GM12865 (cell line): ENCODE measurements around the gene MRPL49.
A peak's percentile ranks its signal among the peaks of the same experiment; 100 is the strongest.

ENCODE experiments used
- DNase-seq: peaks from one replicate; pipeline ENCODE4 v3.0.0; 2010; ENCODE audit warnings: low read depth
- H3K4me3 ChIP-seq: 2 replicates; pipeline ENCODE4 v1.5.1; 2011; ENCODE audit warnings: mild to moderate bottlenecking, low read depth, low read length, control low read depth
- TF ChIP-seq, protein P1 (sequence below): IDR thresholded peaks from 2 replicates; pipeline ENCODE4 v1.5.1; 2011; ENCODE audit warnings: low read length, control low read depth, low read depth, inconsistent platforms; ENCODE audit not compliant: insufficient read depth; ENCODE audit errors: missing control alignments

The MRPL49 gene

DNA sequence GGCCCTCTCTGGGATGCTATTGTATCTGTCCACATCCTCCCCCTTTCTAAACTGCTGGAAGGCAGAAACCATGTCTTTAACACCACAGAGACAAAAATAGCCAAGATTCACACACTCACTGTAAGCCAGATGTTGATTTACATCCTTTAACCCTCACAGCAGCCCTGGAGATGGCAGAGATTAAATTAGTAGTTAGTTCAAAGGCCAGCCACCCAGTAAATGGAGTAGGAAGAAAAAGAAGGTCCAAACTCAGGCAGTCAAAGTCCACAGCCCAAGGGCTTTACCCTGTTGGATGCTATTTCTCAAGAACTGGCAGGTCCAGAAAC is 2.5 kb upstream of the MRPL49 start:
- no peak for DNase-seq
- no peak overlapping the region for H3K4me3 ChIP-seq
- TF ChIP-seq, protein P1, sequence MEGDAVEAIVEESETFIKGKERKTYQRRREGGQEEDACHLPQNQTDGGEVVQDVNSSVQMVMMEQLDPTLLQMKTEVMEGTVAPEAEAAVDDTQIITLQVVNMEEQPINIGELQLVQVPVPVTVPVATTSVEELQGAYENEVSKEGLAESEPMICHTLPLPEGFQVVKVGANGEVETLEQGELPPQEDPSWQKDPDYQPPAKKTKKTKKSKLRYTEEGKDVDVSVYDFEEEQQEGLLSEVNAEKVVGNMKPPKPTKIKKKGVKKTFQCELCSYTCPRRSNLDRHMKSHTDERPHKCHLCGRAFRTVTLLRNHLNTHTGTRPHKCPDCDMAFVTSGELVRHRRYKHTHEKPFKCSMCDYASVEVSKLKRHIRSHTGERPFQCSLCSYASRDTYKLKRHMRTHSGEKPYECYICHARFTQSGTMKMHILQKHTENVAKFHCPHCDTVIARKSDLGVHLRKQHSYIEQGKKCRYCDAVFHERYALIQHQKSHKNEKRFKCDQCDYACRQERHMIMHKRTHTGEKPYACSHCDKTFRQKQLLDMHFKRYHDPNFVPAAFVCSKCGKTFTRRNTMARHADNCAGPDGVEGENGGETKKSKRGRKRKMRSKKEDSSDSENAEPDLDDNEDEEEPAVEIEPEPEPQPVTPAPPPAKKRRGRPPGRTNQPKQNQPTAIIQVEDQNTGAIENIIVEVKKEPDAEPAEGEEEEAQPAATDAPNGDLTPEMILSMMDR: no peak

DNA sequence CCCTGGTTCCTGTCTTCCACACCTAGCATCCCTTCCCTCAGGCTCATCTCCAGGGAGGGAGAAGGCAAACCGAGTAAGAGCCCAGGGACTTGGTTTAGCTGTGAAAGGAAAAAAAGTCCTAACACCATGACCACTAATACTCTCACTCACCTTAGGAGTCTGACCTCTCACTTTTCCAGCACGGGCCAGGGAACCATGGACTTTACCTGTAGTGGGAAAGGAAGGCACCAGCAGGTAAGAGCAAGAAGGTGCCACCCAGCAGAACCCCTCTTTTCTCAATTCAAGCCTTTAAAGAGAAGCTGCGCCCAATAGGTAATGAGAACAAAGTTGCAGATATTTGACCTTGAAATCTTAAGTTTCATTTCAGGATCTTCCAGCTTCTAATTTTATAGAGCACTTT is 1.3 kb upstream of the MRPL49 start:
- TF ChIP-seq, protein P1: no peak
- DNase-seq: no peak
- H3K4me3 ChIP-seq: peak overlapping the region; percentile 82

DNA sequence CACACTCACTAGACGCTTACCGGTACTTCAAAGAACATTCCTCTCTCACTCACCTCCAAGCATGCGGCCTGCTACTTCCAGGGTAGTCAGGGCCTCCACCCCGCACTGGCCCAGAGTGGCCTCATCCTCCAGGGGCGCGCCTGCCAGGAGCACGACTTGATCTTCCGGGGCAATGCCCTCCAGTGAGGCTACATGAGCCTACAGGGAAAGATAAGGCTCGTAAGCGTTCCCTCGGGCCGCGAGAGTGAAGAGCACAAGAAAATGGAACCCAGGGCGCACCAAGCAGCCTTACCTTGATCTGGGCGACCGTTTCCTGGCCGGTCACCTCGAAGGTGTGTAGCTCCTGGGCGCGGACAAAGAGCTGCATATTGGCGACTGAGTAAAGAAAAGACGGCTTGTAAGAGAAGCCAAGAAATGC is 665 bp upstream of the MRPL49 start:
- TF ChIP-seq, protein P1: no peak
- no peak for DNase-seq
- peak overlapping the region; percentile 82 for H3K4me3 ChIP-seq

DNA sequence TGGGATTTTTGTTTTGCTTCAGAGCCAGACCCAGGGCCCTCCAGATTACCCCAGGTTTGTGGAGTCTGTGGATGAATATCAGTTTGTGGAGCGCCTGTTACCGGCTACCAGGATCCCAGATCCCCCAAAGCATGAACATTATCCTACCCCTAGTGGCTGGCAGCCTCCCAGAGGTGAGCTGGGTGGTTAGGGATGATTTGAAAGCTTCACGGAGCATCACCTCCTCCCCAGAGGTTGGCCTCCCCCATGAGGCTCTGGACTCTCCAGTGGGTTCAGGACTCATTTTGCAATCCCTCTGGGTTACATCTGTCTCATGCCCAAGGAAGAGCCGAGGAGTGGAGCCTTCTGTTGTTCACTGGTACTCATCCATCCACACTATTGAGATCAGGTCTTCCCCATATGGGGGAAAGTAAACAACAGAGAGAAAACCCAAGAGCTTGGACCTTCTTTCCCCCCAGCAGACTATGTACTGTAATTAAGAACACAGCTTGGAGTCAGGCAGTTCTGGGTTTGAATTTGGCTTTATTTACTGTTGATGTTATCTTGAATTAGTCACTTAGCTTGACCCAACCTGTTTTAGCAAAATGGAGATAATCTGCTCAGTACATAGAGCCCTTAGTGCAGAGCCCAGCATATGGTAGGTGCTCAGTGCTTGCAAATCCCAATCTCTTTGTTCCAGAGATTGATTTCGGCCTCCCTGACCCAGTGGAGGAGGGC is 2.5 kb downstream of the MRPL49 start:
- no peak overlapping the region for H3K4me3 ChIP-seq
- DNase-seq: no peak
- TF ChIP-seq, protein P1: no peak

DNA sequence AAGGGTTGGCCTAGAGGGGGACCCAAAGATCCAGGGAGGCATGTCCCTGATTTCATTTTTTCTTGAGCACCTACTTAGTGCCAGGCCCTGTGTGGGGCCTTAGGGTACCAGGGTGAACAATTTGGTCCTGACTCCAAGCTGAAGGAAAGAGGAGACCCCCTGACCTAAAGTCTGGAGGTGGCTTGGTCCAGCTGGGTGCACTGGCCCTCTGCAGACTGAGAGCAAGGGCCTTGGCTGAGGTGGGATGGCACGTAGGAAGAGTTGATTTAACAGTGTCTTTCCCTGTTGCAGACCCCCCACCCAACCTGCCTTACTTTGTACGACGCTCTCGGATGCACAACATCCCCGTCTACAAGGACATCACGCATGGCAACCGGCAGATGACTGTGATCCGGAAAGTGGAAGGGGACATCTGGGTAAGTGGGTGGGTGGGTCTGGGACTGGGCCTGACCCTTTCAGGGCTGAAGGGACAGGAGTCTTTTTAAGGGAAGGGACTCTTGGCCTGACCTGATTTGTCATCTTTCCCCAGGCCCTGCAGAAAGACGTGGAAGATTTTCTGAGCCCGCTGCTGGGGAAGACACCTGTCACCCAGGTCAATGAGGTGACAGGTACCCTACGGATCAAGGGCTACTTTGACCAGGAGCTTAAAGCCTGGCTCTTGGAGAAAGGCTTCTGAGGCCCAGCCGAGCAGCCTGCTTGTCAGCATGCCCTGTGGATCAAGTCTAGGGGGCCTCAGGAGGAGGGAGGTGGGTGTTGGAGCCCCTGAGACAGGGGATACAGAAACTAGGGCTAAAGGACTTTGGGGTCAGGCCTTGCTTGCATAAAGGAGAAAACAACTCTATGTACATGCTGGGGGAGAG is 3.3 kb downstream of the MRPL49 start:
- DNase-seq: no peak
- no peak overlapping the region for H3K4me3 ChIP-seq
- TF ChIP-seq, protein P1: no peak

DNA sequence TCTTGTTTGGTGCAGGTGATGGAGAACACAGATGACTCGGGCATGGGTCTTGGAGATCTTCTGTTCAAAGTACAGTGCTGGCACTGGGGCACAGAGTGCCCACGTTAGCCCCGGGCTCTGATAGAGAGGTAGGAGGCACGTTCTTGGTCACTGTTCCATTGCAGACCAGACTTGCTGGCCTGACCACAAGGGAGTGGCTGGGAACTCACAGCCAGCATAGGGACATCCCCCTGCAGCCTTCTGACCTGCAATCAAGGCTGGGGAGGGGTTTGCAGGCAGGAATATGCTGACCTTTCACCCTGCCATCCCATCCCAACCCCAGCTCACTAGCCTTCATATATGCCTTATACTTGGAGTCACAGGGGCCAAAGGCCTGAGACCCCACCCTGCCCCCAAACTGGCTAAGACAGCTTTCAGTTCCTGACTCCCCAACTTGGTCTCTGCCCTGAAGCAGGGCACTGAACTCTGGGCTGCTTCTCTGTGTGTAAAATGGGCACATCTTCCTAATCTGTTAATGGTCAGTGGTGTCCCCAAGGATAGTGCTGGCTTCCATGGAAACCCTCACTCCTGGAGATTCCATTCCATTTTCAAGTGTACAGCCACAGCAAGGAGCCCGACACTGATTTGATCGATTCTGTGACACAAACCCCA is 4.6 kb downstream of the MRPL49 start:
- H3K4me3 ChIP-seq: no peak overlapping the region
- no peak for DNase-seq
- TF ChIP-seq, protein P1: no peak
